ENCODE measurements around the gene TMC6. TPM values are rescaled to one million over a fixed set of nuclear protein-coding genes. Genes with fewer than 3 reads are reported as not detected.
A peak's percentile ranks its signal among the peaks of the same experiment; 100 is the strongest.

TMC6 gene
- total and polyA plus RNA-seq, 2 of the 13 experiments (the other 11 are each of a cell fraction or from before 2014, with no cell fraction given): 48.4 to 99.1 TPM

- TF ChIP-seq, protein P1, sequence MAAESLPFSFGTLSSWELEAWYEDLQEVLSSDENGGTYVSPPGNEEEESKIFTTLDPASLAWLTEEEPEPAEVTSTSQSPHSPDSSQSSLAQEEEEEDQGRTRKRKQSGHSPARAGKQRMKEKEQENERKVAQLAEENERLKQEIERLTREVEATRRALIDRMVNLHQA (CRISPR knock-in tag; IDR thresholded peaks at IDR 0.05): no peak
- TF ChIP-seq GPN1 (CRISPR knock-in tag; IDR thresholded peaks at IDR 0.05; ENCODE audit: borderline replicate concordance) (no peak), CCAR2 (optimal IDR thresholded peaks at IDR 0.05; ENCODE audit: low read depth, low read length) (no peak), TRIM24 (CRISPR knock-in tag; IDR thresholded peaks at IDR 0.05) (no peak), ZNF574 (CRISPR knock-in tag; IDR thresholded peaks at IDR 0.05) (0 out of 2 replicates have a peak, but pooled peaks have one; percentile 50), TRIM22 (IDR thresholded peaks at IDR 0.05) (no peak), ZNF44 (CRISPR knock-in tag; IDR thresholded peaks at IDR 0.05) (no peak), HIVEP1 (CRISPR knock-in tag; IDR thresholded peaks at IDR 0.05) (peak; percentile 89), ATF7-NPFF (CRISPR knock-in tag; IDR thresholded peaks at IDR 0.05; ENCODE audit: low read depth) (no peak; the same call in 1 of the 2 replicates), KLF6 (CRISPR knock-in tag; IDR thresholded peaks at IDR 0.05) (no peak), ZBTB8A (CRISPR knock-in tag; IDR thresholded peaks at IDR 0.05; ENCODE audit: borderline replicate concordance, low read depth) (no peak), YEATS4 (CRISPR knock-in tag; IDR thresholded peaks at IDR 0.05; ENCODE audit: borderline replicate concordance) (no peak), NFIB (CRISPR knock-in tag; IDR thresholded peaks at IDR 0.05; ENCODE audit: borderline replicate concordance) (no peak), NFE2L1 (CRISPR knock-in tag; IDR thresholded peaks at IDR 0.05; ENCODE audit: borderline replicate concordance) (no peak), SATB2 (CRISPR knock-in tag; IDR thresholded peaks at IDR 0.05) (no peak), REL (CRISPR knock-in tag; conservative IDR thresholded peaks at IDR 0.05) (no peak), MAZ (IDR thresholded peaks at IDR 0.05; ENCODE audit: borderline replicate concordance, low read depth, low read length) (peak; percentile 76; the same call in 1 of the 2 replicates), MAZ (CRISPR knock-in tag; IDR thresholded peaks at IDR 0.05; ENCODE audit: low read depth) (peak; percentile 90), ZNF674 (CRISPR knock-in tag; IDR thresholded peaks at IDR 0.05; ENCODE audit: low read depth) (no peak), PRMT3 (CRISPR knock-in tag; IDR thresholded peaks at IDR 0.05; ENCODE audit: borderline replicate concordance, low read depth) (peak; percentile 64; the same call in 1 of the 2 replicates), ZNF253 (CRISPR knock-in tag; IDR thresholded peaks at IDR 0.05; ENCODE audit: borderline replicate concordance) (no peak), TARDBP (CRISPR knock-in tag; IDR thresholded peaks at IDR 0.05) (peak; percentile 87; the same call in 1 of the 2 replicates)
- TF ChIP-seq, protein P2, sequence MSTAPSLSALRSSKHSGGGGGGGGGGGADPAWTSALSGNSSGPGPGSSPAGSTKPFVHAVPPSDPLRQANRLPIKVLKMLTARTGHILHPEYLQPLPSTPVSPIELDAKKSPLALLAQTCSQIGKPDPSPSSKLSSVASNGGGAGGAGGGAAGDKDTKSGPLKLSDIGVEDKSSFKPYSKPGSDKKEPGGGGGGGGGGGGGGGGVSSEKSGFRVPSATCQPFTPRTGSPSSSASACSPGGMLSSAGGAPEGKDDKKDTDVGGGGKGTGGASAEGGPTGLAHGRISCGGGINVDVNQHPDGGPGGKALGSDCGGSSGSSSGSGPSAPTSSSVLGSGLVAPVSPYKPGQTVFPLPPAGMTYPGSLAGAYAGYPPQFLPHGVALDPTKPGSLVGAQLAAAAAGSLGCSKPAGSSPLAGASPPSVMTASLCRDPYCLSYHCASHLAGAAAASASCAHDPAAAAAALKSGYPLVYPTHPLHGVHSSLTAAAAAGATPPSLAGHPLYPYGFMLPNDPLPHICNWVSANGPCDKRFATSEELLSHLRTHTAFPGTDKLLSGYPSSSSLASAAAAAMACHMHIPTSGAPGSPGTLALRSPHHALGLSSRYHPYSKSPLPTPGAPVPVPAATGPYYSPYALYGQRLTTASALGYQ (CRISPR knock-in tag; IDR thresholded peaks at IDR 0.05): peak; percentile 47; the same call in 1 of the 2 replicates
Observed at GRCh38 chr17:78144736-78145641, 16.4 kb upstream of the TMC6 start (continued).

Data from HepG2 (cell line).